ENCODE data around the gene ORMDL2.

- TF ChIP-seq, protein P1, sequence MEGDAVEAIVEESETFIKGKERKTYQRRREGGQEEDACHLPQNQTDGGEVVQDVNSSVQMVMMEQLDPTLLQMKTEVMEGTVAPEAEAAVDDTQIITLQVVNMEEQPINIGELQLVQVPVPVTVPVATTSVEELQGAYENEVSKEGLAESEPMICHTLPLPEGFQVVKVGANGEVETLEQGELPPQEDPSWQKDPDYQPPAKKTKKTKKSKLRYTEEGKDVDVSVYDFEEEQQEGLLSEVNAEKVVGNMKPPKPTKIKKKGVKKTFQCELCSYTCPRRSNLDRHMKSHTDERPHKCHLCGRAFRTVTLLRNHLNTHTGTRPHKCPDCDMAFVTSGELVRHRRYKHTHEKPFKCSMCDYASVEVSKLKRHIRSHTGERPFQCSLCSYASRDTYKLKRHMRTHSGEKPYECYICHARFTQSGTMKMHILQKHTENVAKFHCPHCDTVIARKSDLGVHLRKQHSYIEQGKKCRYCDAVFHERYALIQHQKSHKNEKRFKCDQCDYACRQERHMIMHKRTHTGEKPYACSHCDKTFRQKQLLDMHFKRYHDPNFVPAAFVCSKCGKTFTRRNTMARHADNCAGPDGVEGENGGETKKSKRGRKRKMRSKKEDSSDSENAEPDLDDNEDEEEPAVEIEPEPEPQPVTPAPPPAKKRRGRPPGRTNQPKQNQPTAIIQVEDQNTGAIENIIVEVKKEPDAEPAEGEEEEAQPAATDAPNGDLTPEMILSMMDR (IDR thresholded peaks at IDR 0.05; ENCODE audit: extremely low read depth in 1 of 2, insufficient read depth in 1 of 2, low read depth in 1 of 2, low read length in 2 of 2) = no peak
- TF ChIP-seq POLR2A (IDR thresholded peaks at IDR 0.05; ENCODE audit: low read depth, low read length) (no peak), POLR2AphosphoS5 (IDR thresholded peaks at IDR 0.05; ENCODE audit: insufficient read depth, low read depth, low read length) (no peak), EZH2 (IDR thresholded peaks at IDR 0.05; ENCODE audit: borderline replicate concordance, low read depth, low read length, severe bottlenecking) (no peak), JUN (IDR thresholded peaks at IDR 0.05; ENCODE audit: borderline replicate concordance, insufficient read depth, insufficient read length, low read depth) (no peak), MYC (IDR thresholded peaks at IDR 0.05; ENCODE audit: low read depth, low read length) (no peak), FOS (IDR thresholded peaks at IDR 0.05; ENCODE audit: borderline replicate concordance, insufficient read depth, low read length) (no peak), GATA2 (IDR thresholded peaks at IDR 0.05; ENCODE audit: insufficient read depth, insufficient read length, low read depth, low read length) (no peak)
- TF ChIP-seq, protein P2, sequence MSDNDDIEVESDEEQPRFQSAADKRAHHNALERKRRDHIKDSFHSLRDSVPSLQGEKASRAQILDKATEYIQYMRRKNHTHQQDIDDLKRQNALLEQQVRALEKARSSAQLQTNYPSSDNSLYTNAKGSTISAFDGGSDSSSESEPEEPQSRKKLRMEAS (IDR thresholded peaks at IDR 0.05; ENCODE audit: insufficient read depth, insufficient read length) = no peak
Observed at GRCh38 chr12:55828357-55828756, 10.5 kb downstream of the ORMDL2 start.
